IPS DF 19.7 (cell line): ENCODE data around the gene SLC34A3.
"Not testable (repeated sequence)": the region's sequence is repeated elsewhere in the genome, so short reads cannot be mapped to it uniquely, and the experiment has no call there.

ENCODE experiments used
- DNase-seq: peaks from one replicate; pipeline ENCODE4 v3.0.0-alpha.2; 2013; ENCODE audit warnings: low read depth, low spot score

SLC34A3 gene

DNA sequence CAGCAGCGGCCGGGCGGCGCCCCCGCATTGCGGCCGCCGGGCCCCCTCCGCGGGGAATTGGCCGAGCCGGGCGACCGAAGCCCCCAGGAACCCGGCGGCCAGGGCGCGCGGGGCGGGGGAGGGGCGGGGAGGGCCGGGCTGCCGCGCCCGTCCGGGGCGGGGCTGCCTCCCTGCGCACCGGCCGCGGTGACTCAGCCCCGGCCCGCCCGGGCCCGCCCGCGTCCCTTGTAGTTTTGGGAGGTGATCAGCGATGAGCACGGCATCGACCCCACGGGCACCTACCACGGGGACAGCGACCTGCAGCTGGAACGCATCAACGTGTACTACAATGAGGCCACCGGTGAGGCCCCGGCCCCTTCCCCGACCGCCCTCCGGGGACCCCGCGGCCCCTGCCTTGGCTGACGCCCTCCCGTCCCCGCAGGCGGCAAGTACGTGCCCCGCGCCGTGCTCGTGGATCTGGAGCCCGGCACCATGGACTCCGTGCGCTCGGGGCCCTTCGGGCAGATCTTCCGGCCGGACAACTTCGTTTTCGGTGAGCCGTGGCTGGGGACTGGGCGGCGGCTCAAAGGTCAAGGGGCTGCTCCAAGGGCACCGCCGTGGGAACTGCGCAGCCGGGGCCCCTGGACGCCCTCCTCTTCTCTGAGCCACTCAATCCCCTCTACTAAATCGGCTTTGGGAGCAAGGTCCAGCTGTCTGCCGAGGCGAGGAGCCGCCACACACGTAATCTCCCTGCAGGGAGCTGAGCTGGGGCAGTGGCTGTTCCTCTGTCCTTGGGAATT is 11.0 kb downstream of the SLC34A3 start:
- DNase-seq, result no peak

GRCh38 chr9:137242269-137243203 is 11.8 kb downstream of the SLC34A3 start:
- DNase-seq, result no peak

DNA sequence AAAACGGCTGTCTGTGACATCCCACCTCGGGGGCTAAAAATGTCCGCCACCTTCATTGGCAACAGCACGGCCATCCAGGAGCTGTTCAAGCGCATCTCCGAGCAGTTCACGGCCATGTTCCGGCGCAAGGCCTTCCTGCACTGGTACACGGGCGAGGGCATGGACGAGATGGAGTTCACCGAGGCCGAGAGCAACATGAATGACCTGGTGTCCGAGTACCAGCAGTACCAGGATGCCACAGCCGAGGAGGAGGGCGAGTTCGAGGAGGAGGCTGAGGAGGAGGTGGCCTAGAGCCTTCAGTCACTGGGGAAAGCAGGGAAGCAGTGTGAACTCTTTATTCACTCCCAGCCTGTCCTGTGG is 12.5 kb downstream of the SLC34A3 start:
- DNase-seq, result not testable (repeated sequence)

- DNase-seq, result no peak
Measured at GRCh38 chr9:137243626-137244485, 13.2 kb downstream of the SLC34A3 start.

- DNase-seq, result no peak
Measured at GRCh38 chr9:137244486-137245449, 14.1 kb downstream of the SLC34A3 start.

DNA sequence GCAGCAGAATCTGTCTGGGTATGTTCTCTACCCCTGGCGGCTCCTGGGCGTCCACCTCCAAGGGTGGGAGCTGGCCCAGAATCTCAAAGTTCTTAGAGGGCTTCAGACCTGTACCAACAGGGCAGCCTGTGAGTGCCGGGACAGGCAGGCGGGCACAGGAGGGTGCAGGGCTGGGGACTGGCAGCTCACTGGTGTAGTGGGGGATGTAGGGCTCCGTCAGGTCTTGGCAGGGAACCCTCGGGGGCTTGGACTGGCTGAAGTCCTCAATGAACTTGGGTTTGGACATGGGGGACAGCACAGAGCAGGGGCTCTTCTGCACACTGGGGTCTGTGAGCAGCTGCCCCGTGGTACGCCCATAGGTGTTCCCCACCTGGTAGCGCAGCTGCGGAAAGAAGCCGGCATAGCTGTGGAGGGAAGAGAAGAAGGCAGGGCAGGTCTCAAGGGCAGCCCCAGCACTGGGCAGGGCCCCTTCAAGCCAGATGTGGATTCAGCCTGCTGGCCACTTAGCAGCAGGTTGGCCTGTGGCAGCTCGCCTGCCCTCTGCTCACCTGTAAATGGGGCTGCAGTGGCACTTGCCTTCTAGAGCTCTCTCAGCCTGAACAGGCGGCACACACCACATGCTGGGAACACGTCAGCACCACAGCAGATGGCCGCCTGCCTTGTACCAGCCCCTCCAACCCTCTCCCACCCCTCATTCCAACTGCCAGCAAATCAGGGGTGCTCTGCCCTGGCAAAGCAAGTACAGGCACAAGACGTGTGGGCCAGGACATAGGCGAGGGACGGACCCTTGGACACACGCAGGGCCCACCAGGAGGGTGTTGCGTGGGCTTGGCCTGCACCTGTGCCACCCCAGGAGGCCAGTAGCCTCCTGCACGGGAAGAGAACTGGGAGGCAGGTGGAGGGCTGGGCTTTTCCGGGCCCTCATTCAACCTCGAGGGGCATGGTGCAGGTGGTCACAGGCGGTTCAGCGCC is 15.0 kb downstream of the SLC34A3 start:
- no peak for DNase-seq

GRCh38 chr9:137247135-137247915 is 16.6 kb downstream of the SLC34A3 start:
- no peak for DNase-seq

GRCh38 chr9:137247916-137248175 is 17.1 kb downstream of the SLC34A3 start:
- no peak for DNase-seq

GRCh38 chr9:137250329-137251193 is 19.9 kb downstream of the SLC34A3 start:
- no peak for DNase-seq

DNA sequence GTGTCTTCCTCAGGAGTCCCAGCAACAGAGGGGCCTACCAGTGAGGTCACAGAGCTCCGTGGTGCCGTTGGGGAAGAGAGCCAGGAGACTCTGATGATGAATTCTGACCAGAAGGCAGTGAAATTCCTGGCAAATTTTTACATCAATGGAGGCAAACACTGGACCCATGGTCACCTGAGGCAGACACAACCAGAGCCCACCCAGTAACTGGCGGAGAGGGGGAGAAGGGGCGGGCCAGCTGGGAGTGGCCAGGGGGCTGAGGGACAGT is 20.4 kb downstream of the SLC34A3 start, which contains the start of gene STPG3:
TSS of gene STPG3 (plus strand) at position 93 of the 268 bp plus-strand sequence. CDS start at position 94, 1 bp downstream.
- DNase-seq, result no peak

DNA sequence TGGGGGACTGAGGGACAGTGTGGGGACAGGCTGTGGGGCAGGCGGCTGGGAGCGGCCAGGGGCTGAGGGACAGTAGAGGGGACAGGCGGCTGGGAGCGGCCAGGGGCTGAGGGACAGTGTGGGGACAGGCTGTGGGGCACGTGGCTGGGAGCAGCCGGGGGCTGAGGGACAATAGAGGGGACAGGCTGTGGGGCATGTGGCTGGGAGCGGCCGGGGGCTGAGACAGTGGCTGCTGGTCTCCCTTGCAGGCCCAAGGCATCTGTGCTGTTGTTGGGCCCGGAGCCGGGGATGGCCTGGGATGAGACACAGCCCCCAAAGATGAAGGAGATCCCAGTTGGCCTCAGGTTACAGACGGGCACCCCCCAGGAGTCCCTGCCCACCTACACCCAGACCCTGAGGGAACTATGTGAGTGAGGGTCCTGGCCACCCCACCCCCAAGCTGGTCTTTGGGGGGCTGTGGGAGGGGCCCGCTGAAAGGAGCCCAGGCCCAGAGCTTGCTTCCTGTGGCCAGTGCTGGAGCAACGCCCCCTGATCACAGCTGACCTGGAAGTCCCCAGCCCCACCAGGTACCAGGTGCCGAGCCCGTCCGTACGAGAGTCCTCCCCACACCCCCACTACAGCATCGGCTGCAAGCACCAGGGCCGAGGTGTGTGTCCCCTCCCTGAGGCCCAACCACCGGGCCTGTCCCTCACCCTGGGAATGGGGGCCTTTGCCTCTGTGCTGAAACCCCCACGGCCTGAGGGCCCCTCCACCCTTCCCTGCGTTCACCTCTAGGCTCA is 21.0 kb downstream of the SLC34A3 start:
- DNase-seq, result no peak

DNA sequence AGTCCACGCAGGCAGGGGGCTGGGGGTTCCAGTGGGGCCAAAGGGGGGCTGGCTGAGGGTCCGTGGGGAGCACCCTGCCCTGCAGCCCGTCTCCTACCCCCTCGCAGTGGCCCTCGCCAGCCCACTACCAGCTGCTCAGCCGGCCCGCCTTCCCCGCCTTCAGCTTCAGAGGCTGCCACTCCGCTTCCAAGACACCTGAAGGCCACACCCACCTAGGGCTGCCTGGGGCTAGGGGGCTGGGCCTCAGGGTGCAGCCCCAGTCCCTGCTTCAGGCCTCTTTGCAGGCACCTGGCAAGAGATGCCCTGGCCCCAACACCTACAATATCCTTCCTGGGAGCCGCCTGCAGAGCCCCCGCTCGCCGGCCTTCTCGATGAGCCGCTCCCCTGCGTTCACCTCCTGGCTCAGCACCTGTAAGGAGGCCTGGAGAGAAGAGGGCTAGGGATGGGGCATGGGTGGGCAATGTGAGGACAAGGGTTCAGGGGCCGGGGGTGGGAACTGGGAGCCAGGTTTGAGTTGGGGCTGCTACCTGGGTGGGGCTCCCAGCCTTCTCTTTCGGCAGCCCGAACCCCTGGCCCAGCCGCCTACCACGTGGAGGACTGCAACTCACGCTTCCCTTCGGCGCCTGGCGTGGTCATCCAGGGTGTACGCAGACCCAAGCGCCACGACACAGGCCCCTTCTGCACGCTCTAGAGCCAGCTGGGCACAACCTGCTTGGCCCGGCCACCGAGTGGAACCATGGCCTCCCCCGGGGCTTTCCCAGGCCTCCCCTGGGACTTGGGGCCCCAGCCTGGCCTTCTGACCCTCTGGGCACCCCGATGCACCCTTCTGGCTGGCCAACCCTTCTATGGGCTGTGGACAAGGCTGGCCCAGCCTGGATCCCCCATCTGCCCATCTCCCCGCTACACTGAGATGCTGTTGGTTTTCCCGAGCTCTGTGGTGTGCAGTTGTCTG is 22.1 kb downstream of the SLC34A3 start:
- no peak for DNase-seq

- no peak for DNase-seq
Measured at GRCh38 chr9:137253717-137254623, 23.3 kb downstream of the SLC34A3 start.

DNA sequence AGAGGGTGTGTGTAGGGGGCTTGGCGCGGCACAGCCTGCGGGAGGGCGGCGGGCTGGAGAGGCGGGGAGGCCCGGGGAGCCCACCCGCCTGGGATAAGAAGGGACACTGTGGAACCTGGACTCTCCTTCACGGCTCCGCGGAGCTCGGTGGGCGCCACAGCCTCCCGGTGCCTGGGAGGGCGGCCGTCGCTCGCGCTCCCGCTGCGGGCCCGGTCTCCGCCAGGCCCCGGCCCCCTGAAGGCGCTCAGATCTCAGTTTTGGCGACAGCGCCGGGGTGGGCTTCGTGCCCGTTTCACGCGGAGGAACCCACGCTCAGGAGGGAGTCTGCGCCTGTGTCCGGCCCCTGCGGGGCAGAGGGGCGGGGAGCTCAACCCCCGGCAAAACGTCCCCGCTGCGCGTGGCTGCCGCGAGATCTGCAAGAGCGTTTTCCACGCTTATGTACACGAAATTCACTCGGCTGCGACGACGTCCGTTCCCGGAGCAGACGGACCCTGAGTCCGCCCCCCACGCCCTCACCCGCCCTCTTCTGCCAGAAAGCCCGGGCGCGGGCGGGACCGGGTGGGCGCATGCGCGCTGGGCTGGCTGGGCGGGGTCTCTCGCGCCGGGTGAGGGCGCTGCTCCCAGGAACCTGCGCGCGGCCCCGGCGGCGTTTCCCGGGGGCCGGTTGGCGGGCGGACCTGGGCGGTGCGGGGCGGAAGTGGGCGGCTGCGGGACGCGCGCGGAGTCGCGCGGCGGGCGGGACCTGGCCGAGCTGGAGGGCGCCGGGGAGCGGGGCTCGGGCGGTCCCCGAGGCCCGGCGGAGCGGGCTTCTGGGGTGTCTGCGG is 24.1 kb downstream of the SLC34A3 start, which contains the start of gene NELFB:
TSS of gene NELFB (plus strand) at position 704 of the 824 bp plus-strand sequence.
- DNase-seq, result no peak
